GM21825 (cell line): Measurements from ENCODE around the gene SOX10.

ENCODE experiments used
- ATAC-seq: cut with Tn5 transposase; IDR thresholded peaks from one replicate; pipeline ENCODE4 v1.9.1; 2021; ENCODE audit warnings: mild to moderate bottlenecking, moderate library complexity; ENCODE audit not compliant: unreplicated experiment

Gene SOX10

DNA sequence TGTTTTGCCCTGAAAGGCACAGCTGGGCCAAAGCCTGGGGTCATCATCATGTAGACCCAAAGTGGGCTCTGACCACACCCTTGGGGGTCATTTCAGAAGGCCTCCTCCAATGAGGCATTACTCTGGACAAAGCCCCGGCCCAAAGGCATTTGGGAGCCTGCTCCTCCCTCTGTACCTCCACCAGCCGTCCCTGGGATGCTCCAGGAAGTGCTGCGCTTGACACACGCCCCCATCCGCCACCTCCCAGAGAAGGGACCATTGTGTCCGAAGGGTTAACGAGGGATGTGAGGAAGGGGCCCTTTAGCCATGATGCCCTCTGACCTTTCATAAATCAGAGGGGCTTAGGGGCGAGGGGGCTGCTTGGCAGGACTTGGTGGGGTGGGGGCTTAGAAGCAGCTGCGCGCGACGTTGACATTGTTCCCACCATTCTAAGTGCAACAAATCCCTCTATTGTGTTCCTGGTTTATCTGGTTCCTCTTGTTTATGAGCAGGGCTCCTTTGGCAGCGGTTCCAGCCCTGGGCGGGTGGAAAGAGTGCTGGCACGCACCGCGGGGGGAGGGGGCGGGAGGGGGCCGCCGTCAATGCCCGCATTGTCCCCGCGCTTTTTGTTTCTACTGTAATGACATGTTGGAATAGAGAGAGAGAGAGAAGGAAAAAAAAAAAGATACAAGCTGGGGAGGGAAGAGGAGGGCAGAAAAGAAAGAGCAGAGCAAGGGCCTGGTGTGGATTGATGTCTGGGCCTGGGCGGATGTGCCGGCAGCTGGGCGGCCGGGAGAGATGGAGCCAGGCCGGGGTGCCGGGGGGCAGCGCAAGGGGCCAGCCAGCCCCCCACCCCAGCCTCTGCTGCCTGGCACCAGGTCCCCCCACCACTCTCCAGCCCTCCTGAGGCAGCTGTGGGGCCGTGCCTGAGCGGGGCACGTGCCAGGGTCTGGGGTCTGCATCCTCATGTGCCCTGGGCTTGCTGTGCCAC, 32.1 kb upstream of the SOX10 start:
- no peak for ATAC-seq

DNA sequence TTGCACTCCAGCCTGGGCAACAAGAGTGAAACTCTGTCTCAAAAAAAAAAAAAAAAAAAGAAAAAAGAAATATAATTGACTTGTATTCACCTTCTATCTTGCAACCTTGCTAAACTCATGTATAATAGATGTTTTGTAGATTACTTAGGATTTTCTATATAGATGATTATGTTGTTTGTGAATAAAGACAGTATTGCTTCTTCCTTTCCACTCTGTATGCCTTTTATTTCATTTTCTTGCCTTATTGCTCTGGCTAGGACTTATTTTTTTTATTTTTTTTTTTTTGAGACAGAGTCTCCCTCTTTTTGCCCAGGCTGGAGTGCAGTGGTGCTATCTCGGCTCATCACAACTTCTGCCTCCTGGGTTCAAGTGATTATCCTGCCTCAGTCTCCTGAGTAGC, 29.7 kb upstream of the SOX10 start:
- ATAC-seq = no peak

DNA sequence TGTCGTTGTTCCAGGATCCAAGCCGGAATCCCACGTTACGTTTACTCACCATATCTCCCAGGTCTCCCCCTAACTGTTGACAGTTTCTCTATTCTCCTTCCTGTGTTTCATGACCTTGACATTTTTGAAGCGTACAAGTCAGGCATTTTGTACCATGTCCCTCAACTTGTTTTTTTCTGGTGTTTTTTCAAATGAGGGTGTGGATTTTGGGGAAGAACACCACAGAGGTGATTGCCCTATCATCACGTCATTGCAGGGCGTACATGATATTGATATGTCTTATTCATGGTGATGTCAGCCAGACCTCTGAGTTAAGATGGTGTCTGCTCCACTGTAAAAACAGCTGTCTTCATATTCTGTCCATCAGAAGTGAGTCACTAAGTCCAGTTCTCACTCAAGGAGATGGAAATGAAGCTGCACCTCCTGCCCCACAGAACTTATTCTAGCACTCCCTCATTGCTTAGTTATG, 28.3 kb upstream of the SOX10 start:
- ATAC-seq = no peak

DNA sequence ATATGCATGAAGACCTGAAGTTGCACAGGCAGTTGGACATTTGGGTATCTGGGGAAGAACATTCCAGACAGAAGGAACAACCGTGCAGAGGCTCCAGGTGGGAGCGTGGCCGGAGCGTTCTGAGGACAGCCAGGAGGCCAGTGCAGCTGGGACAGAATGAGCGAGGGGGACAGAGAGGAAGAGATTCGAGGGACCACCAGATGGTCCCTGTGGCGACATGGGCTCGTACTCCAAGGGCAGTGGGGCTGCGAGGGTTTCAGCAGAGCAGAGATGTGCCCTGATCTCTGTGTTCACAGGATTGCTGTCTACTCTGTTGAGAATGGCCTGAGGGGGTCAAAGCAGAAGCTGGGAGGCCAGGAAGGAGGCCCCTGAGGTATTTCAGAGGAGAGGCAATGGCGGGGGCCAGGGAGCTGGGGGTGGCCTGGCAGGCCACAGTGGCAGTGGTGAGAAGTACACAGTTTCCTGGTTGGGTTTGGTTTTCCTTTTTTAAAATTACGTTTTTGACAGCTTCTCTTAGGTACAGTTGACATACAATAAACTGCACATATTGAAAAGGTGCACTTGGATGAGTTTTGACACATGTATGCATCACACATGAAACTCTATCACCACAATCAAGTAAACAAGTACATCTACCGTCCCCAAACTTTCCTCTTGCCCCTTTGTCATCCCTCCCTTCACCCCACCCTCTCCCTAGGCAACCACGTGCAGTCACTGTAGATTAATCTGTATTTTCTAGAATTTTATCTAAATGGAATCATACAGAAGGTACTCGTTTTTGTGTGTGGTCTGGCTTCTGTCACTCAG, 24.8 kb upstream of the SOX10 start:
- ATAC-seq = no peak

DNA sequence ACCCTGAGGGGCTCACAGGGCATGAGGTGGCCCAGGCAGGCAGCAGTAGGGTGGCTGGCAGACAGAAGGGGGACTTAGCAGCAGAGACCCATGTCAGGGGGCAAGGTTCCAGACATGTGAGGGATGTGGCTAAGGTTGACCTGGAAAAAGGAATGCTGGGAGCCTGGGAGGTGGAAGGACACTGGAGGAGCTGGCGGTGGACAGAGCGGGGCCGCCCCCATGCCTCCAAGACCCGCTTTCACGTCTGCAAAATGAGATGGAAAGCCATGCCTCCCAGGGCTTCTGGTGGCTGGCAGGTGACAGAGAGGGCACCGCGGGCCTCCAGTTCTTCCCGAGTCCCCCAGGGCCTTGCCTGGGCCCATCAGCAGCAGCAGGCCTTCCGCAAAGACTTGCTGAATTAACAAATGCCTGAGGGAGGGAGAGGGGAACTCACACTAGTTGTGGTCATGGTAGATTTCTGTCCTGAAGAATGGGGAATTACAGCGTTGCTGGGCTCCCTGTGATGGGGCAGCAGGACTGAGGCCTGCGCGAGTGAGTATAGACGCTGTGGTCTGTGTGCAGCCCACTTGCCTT, 23.1 kb upstream of the SOX10 start:
- no peak for ATAC-seq

DNA sequence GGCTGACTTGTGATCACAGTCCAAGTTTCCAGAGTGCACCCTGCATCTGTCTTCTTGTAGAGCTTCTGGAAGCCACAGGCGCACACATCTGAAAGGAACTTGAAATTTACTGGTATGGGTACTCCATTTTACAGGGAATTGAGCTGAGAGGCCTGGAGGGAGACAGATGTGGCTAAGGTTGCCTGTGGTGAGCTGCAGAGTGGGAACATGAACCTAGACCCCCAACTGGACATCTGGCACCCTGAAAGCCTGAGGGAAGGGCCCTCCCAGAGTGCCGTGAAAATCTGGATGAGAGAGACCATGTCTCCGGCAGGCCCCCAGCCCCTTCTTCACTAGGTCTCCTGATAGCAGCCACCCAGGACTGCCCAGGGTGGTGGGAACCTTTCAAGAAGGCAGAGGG, 22.6 kb upstream of the SOX10 start:
- ATAC-seq = no peak

DNA sequence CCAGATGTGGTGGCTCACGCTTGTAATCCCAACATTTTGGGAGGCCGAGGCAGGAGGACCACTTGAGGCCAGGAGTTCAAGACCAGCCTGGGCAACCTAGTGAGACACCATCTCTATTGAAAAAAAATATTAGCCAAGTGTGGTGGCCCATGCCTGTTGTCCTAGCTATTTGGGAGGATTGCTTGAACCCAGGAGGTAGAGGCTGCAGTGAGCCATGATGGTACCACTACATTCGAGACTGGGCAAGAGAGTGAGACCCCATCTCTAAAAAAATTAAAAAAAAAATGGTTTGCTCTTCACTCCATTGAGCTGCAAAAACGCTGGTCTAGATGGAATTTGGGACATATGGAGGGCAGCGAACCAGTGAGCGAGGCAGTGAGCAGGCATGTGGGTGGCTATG, 21.6 kb upstream of the SOX10 start:
- no peak for ATAC-seq

DNA sequence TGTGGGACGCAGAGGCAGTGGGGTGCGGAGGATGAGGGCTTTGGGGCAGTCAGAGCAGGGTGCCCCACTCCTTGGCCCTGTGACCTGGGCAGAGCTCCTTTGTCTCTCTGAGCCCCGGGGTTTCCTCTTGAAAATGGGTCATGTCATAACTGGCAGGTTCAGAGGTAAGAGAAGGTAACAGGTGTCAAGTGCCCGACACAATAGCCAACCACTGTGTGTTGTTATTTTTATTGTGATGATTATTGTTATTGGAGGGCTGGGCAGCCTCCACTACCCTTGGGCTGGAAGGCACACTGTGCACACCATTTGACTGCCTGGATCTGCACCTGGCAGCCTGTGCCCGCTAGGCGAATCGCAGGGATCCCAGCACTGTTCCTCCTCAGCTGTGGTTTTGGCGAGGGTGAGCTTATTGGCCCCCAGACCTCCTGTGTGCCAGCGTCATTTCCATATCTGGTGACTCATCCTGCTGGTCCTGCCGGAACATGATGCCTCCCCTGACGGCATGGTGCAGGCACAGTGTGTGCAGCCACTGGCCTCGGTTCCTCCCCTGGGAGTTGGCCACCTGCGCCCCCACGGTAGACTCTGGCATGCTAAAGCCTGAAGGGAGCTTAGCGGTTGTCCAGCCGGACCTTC, 15.4 kb upstream of the SOX10 start:
- no peak for ATAC-seq

DNA sequence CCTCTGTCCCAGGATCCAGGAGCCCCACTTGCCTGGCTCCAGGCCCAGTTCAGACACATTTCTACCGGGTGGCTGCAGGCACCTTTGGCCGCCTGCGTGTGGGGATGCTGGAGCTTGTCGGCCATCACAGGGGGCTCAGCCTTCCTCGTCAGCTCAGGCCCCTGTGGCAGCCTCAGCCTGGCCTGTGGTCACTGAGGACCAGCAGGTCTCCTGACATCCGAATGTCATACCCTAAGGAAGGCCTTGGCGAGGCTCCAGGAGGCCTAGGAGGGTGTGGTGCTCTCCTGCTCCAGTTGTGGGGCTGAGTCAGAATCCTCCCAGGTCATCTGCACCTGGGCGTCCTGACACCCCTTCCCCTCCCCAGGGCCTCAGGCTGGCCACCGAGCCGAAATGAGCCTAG, 14.9 kb upstream of the SOX10 start:
- no peak for ATAC-seq

DNA sequence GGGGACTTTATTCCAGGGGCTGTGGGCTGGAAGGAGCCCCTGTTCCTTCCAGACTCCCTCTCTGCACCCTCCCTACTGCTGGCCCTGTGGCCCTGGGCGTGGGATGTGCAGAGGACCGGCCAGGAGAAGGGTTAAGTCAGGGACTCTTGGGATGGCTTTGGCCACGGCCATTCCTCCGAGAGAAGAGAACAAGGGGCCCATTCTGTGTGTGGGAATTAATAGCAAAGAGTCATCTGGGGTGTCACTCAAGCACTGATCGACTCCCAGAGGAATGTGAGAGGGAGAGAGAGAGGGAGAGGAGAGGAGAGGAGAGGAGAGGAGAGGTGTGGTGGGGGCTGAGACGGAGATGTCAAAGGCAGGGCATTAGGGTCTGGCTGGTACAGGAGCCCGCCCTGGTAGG, 14.2 kb upstream of the SOX10 start:
- no peak for ATAC-seq

DNA sequence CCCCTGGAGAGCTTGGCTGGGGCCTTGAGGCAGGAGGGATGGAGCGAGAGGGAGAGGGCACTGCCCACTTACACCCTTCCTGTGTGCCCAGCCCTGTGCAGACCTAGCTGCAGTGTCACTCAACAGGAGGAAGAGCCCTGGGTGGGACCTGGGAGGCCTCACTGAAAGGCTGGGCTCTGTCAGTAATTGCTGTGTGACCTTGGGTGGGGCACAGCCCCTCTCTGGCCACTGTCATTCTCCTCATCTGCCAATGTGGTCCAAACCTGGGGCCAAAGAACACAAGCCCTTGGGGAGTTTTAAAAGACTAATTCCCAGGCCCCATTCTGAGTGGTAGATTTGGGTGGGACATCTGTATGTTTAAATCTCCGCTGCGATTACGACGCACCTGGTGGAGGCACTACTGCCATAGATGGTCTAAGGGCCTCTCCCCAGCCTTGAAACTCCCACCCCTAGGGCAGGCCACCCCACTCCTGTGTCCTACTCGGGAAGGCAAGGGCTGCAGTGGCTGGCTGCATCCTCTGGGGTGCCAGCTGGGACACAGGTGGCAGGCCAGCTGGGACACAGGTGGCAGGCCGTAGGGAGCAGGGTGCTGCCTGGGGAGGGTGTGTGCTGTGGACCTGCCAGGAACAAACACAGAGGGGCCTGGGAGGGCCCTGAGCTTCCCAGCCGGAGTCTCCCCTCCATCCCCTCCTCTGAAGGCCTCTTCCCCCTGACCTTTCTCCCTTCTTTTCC, 12.3 kb upstream of the SOX10 start:
- ATAC-seq = no peak

DNA sequence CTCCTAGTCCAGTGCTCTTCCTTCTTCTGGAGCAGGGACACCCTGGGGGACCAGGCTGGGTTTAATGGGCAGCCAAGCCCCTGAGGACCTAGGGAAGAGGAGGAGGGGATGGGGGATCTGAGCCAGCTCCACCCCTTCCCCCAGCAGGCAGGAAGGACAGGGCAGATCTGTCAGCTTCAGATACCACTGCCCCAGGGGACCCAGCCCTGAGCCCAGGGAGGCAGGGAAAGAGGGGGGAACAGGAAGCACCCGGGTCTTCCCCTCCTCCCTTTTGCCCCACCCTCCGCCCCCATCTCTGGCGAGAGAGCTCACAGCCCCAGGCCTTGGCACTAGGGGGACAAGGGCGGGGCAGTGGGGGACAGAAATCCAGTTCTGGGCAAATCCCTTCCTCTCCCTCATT, 11.7 kb upstream of the SOX10 start:
- no peak for ATAC-seq

DNA sequence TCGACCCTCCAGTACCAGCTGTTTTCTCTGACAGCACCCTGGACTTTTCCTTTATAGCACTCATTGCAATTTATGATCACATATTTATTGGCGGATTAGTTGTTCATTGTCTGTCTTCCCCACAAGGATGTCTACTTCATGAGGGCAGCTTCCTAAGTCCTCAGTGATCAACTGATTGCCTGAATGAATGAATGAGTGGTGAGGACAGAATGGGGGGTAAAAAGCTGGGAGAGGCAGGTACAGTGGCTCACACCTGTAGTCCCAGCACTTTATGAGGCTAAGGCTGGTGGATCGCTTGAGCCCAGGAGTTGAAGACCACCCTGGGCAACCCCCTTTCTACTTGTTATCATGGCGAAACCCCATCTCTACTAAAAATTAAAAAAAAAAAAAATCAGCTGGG, 11.1 kb upstream of the SOX10 start:
- no peak for ATAC-seq

DNA sequence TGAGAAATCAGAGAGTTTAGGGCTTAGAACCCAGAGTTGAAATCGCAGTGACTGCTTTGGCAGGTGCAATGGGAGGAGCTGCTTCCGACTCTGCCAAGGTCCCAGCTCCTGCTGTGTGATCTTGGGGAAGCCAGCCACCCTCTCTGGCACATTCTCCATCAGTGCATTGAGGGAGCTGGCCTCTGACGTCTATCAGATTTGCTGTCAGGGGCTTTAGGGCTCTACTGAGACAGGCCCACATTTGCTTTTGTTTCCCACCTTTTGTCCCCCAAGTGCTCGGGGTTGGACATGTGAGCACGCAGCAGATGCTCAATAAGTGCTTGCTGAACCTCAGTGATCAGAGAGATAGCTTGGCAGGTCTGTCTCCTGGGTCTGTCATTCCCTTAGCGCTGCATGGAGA, 10.6 kb upstream of the SOX10 start:
- no peak for ATAC-seq

DNA sequence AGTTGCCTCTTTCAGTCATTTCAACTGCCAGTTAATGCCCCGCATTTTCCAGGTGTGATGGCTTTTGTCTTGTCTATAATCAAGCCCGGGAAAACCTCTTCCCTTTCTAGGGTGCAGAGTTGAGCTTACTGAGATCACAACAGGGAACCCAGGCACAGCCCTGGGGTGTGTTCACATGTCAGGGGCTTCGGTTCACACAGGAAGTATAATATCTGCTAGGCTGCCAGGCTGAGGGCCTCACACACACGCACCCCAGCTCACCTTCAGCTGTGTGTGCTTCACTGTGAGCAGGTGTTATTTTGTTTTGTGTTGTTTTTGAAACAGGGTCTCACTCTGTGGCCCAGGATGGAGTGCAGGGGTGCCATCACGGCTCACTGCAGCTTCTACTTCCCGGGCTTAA, 9.7 kb upstream of the SOX10 start:
- ATAC-seq = no peak

DNA sequence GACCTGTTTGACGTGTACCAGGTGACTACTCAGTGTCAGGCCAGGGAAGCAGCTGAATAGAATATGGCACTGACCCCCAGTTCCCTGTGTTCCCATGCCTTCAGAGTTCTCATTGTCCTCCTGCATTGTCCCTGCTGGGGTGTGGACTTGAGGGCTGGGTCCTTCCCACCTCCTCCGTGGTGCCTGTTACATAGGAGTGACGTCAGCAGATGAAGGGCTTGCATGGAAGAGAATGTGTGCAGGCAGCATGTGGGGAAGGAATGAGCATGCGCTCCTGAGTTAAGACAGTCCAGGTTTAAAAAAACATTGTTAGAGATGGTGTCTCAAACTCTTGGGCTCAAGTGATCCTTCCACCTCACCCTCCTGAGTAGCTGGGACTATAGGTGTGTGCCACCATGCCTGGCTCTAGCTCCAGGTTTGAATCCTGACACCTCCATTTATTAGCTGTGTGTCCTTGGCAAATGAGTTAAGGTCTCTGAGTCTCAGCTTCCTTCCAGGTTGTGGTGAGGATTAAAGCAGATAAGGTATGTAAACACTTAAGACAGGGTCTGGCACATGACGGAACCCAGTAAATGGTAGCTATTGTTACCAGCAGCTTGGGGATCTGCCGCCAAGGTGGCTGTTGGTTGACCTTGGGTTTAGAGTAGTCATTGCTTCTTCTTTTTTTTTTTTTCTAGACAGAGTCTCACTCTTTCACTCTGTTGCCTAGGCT, 7.5 kb upstream of the SOX10 start:
- no peak for ATAC-seq

DNA sequence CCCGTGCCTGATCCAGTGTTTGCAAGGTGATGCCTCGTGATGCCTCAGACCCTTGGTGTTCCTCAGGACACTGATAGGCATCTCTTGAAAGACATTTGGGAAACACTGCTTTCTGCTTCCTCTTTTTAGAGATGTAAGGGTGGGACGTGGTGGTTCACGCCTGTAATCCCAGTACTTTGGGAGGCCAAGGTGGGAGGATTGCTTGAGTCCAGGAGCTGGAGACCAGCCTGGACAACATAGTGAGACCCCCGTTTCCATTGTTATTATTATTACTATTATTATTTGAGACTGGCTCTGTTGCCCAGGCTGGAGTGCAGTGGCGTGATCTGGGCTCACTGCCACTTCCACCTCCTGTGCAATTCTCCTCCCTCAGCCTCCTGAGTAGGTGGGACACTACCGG, 6.5 kb upstream of the SOX10 start:
- ATAC-seq = no peak

DNA sequence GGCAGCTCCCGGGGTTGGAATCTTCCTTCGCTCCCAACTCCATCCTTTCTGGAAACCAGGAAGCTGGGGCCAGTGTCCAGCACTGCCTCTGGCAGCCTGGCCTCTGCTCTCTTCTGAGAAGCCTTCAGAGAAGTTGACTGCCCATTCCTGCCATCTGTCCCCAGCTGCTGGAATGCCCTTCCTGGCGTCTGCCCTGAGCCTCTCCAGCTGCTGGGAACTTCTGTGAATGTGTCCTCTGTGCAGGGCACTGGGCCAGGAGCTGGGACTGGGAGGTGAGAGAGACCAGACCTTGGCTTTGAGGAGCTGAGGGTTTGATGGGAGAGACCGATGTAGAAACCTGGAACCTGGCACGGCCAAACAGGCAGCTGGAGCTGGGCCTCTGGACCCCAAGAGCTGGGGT, 5.9 kb upstream of the SOX10 start:
- no peak for ATAC-seq

DNA sequence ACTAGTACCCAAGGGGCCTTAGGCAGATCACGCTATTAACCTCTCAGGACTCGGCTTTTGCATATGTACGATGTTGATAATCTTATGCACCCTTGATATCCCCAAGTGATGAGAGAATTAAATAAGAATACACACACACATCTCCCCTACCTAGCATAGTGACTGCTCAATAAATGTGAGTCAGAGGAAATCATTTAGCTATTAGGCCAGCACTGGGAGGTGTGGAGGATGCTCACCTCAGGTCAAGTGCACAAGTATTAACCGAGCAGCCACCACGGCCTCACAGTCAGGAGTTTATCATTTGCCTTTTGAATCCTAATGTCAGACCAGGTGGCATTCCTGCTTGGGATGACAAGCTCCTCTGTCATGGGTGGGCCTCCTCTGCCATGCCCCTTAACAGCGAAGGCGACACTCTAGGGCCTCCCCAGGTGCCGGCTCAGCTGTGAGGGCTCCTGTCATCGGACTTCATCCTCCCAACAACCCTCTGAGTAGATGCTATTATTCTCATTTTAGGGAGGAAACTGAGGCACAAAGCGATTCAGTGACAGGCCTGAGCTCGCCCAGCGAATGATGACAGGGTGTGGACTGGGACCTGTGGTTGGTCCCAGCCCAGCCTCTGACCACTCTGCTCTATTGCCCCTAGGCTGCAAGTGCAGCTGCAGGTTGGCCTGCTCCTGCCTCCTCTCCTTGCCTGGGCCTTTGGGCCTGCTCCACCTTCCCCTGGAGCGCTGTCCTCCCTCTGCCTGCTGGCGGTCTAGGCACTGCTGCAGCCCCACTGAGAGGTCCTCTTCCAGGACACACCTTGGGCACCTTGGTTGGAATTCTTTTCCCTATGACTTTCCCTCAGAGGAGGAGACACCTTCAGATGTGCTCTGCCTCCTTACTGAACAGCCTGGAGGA, 5.0 kb upstream of the SOX10 start:
- no peak for ATAC-seq
